Mucosa of descending colon (tissue), 3 donors: ENCODE measurements around the gene NES. TPM values are rescaled to one million over a fixed set of nuclear protein-coding genes. Genes with fewer than 3 reads are reported as not detected.

ENCODE experiments used
- ATAC-seq: fragments of 200-7000 bp; cut with Tn5 transposase; one replicate; pipeline ENCODE4 v1.9.1; 2020; ENCODE audit warnings: mild to moderate bottlenecking, moderate library complexity
- DNase-seq, 3 donors: peaks; one replicate each; pipeline ENCODE4 v3.0.0-alpha.2; 2020
- H3K36me3 ChIP-seq: fragments of 200-600 bp; one replicate; pipeline ENCODE4 v1.8.0; 2021; ENCODE audit warnings: low read depth, mild to moderate bottlenecking
- H3K4me1 ChIP-seq: fragments of 200-600 bp; one replicate; pipeline ENCODE4 v1.8.0; 2021; ENCODE audit warnings: low read depth, mild to moderate bottlenecking
- H3K4me3 ChIP-seq: fragments of 200-600 bp; one replicate; pipeline ENCODE4 v1.8.0; 2021; ENCODE audit warnings: mild to moderate bottlenecking
- H3K9me3 ChIP-seq: fragments of 200-600 bp; one replicate; pipeline ENCODE4 v1.8.0; 2021; ENCODE audit warnings: mild to moderate bottlenecking
- CTCF ChIP-seq: fragments of 200-600 bp; IDR thresholded peaks from one replicate; pipeline ENCODE4 v1.8.0; 2022; ENCODE audit warnings: antibody characterized with exemption, mild to moderate bottlenecking
- intact Hi-C, 2 donors: fragments of 100-400 bp; cut with DNase I in 1 of 2; cut with micrococcal nuclease in 1 of 2; formaldehyde crosslinking; loops; one replicate each; pipeline versions ENCODE4 v1.11.0 to v1.11.1; 2022; cut with DNase I, micrococcal nuclease
- total RNA-seq, 3 donors: library from RNA; stranded (reverse); fragmentation: NEBNext Ultra II Directional in 2 of 3; extraction: Animal tissue kit (Norgen Biotek cat#: 25700) in 2 of 3; gene quantifications; one replicate each; pipeline versions ENCODE4 v1.2.1 to v1.2.4, GENCODE V29; 2021 to 2023
- donor health status: DM: no; HTN: no; CAD: no; lungs with moderate emphysema.
- donor health status: DM: no; HTN: no; CAD: no.
- donor health status: DM: no; HTN: yes; CAD: no.

Gene NES
- total RNA-seq, 3 donors from 2014 or later = 3.0 to 11.4 (median 6.4) TPM

GRCh38 chr1:156693848-156694689, 16.9 kb upstream of the NES start:
- ATAC-seq = peak; percentile 73
- peak in 2 of 3 donors; percentile 40 to 46 for DNase-seq
- TF ChIP-seq CTCF = no peak
- no peaks in the 10 kb centered on the region for H3K9me3 ChIP-seq
- no peaks in the 10 kb centered on the region for H3K36me3 ChIP-seq
- intact Hi-C loops = no loop called here
- H3K4me1 ChIP-seq = peaks cover 16% of the 10 kb centered on the region
- H3K4me3 ChIP-seq = no peak overlapping the region

- Histone ChIP-seq H3K4me1 (peaks cover 16% of the 10 kb centered on the region), H3K36me3 (no peaks in the 10 kb centered on the region), H3K9me3 (no peaks in the 10 kb centered on the region), H3K4me3 (no peak overlapping the region)
- intact Hi-C loops = no loop called here
- TF ChIP-seq CTCF = no peak
- ATAC-seq (peak; percentile 18), DNase-seq (peak in 1 of 3 donors; percentile 44)
These were observed 16.0 kb upstream of the NES start for GRCh38 chr1:156692925-156693847.

GRCh38 chr1:156692441-156692924, 15.3 kb upstream of the NES start:
- Histone ChIP-seq H3K4me3 (no peak overlapping the region), H3K4me1 (peaks cover 16% of the 10 kb centered on the region), H3K9me3 (no peaks in the 10 kb centered on the region), H3K36me3 (no peaks in the 10 kb centered on the region)
- intact Hi-C loops = no loop called here
- ATAC-seq = no peak
- DNase-seq = no peak
- no peak for TF ChIP-seq CTCF

DNA sequence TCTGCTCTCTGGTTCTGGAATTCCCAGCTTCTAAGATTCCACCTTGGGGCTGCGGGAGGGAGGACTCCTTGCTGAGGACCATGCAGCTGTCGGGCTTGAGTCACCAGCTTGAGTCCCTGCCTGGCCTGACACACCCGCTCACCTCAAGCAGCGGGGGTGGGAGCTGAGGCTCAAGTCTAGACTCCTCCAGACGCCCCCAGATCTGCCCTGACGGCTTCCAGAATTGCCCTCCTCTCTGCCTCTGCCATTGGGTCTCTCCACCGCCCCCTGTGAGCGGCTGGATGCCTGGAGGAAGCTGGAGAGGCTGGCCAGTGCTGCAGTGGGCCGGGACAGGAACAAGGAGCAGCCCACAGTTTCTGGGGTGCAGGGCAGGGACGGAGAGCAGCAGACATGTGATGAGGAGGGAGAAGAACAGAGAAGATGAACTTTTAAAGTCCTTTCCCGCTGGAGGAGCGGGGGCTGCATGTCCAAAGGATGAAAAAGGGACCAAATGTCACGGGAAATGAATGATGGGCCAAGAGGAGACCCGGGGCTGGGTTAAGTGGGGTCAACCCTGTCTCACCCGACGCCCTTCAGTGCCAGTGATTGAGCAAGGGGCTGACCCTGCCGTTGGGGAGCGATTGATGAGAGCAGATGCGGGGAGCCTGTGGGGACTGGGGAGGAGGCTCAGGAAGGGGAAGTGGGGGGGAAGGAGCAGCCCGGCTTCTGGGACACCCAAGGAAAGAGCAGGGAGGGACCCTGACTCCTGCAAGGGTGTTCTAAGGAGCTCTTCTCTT, 14.6 kb upstream of the NES start:
- intact Hi-C loops = no loop called here
- no peaks in the 10 kb centered on the region for H3K9me3 ChIP-seq
- H3K4me3 ChIP-seq = no peak overlapping the region
- H3K4me1 ChIP-seq = peaks cover 16% of the 10 kb centered on the region
- no peaks in the 10 kb centered on the region for H3K36me3 ChIP-seq
- no peak for TF ChIP-seq CTCF
- ATAC-seq (no peak), DNase-seq (no peak)

DNA sequence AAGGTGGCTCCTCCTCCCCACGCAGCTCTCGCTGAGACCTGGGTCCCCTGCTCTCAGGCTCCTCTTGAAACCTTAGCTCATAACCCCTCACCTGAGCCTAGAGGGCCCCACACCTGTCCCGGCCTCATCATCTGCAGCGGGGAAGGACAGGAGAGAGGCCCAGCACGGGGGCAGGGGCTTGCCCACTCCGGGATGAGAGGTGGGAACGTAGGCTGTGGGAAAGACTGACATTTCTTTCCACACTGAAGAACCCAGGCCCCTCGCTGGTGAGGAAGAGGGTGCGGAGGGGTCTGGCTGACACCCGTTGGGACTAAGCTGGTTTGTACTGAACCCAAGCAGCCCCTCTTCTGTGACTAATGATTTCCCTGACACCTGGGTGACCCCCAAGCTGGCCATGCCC, 14.0 kb upstream of the NES start:
- intact Hi-C loops = no loop called here
- H3K36me3 ChIP-seq = no peaks in the 10 kb centered on the region
- H3K4me1 ChIP-seq = peaks cover 16% of the 10 kb centered on the region
- DNase-seq = no peak
- no peak for ATAC-seq
- H3K4me3 ChIP-seq = no peak overlapping the region
- no peaks in the 10 kb centered on the region for H3K9me3 ChIP-seq
- TF ChIP-seq CTCF = no peak
